IMR-90 (cell line): ENCODE measurements around the gene XRCC3. TPM values are rescaled to one million over a fixed set of nuclear protein-coding genes. Genes with fewer than 3 reads are reported as not detected.

Experiments
- ATAC-seq: fragments of 200-7000 bp; cut with Tn5 transposase; 2 replicates; pipeline ENCODE4 v1.9.1; 2020; ENCODE audit warnings: low read depth, mild to moderate bottlenecking, moderate library complexity
- BruUV-seq: library from RNA; stranded (reverse); fragments of 400-500 nt; replicated peaks from 2 replicates; lab custom pipeline; 2021; lab: Mats Ljungman, UMichigan
- CTCF ChIA-PET: fragments of 300-600 bp; formaldehyde crosslinking; extraction: SDS; loops from one replicate; lab custom pipeline; 2021; ENCODE audit warnings: antibody characterized with exemption; lab: Yijun Ruan, JAX
- POLR2A ChIA-PET: fragments of 300-600 bp; sonication (Branson Sonifier 250); formaldehyde crosslinking; loops from one replicate; lab custom pipeline; 2022; ENCODE audit warnings: antibody characterized with exemption; ENCODE audit not compliant: unreplicated experiment; lab: Charles Lee
- DNase-seq: peaks from one replicate; pipeline ENCODE4 v3.0.0; 2013
- H2AFZ ChIP-seq: replicated peaks from 2 replicates; pipeline ENCODE3; 2013; ENCODE audit warnings: low read length, mild to moderate bottlenecking; ENCODE audit not compliant: poor library complexity
- H2AK5ac ChIP-seq: 2 replicates; pipeline ENCODE4 v1.6.1; 2013; ENCODE audit warnings: low read depth, low read length, inconsistent platforms
- H2AK9ac ChIP-seq: replicated peaks from 2 replicates; pipeline ENCODE3; 2013; ENCODE audit warnings: mild to moderate bottlenecking, low read depth, low read length, moderate library complexity; ENCODE audit not compliant: poor library complexity
- H2BK120ac ChIP-seq: 2 replicates; pipeline ENCODE4 v1.6.1; 2013; ENCODE audit warnings: low read depth, low read length, inconsistent platforms
- H2BK15ac ChIP-seq: 3 replicates; pipeline ENCODE4 v1.6.1; 2013; ENCODE audit warnings: low read depth, low read length, inconsistent platforms
- H2BK20ac ChIP-seq: 2 replicates; pipeline ENCODE4 v1.6.1; 2013; ENCODE audit warnings: low read depth, mild to moderate bottlenecking, inconsistent platforms, low read length, moderate library complexity
- H2BK5ac ChIP-seq: 2 replicates; pipeline ENCODE4 v1.6.1; 2013; ENCODE audit warnings: mild to moderate bottlenecking, low read depth, low read length, inconsistent platforms; ENCODE audit not compliant: poor library complexity, severe bottlenecking
- H3K14ac ChIP-seq: replicated peaks from 2 replicates; pipeline ENCODE4 v1.6.1; 2013; ENCODE audit warnings: low read depth, low read length, inconsistent platforms
- H3K18ac ChIP-seq: 2 replicates; pipeline ENCODE4 v1.6.1; 2013; ENCODE audit warnings: low read depth, low read length, control low read depth
- H3K23ac ChIP-seq: 2 replicates; pipeline ENCODE4 v1.6.1; 2013; ENCODE audit warnings: low read depth, low read length, inconsistent platforms
- H3K27ac ChIP-seq: 2 replicates; pipeline ENCODE4 v1.5.1; 2013; ENCODE audit warnings: mild to moderate bottlenecking, control low read depth, low read length; ENCODE audit not compliant: insufficient read depth
- H3K27me3 ChIP-seq: 2 replicates; pipeline ENCODE4 v1.6.1; 2013; ENCODE audit warnings: low read length; ENCODE audit not compliant: control insufficient read depth, insufficient read depth
- H3K36me3 ChIP-seq: 2 replicates; pipeline ENCODE4 v1.6.1; 2013; ENCODE audit warnings: low read length, mixed read lengths; ENCODE audit not compliant: control insufficient read depth, insufficient read depth
- H3K4ac ChIP-seq: 2 replicates; pipeline ENCODE4 v1.6.1; 2013; ENCODE audit warnings: low read depth, low read length, inconsistent platforms
- H3K4me1 ChIP-seq: 2 replicates; pipeline ENCODE4 v1.6.1; 2013; ENCODE audit warnings: low read length, mixed read lengths; ENCODE audit not compliant: control insufficient read depth, insufficient read depth
- H3K4me2 ChIP-seq: 2 replicates; pipeline ENCODE4 v1.6.1; 2013; ENCODE audit warnings: low read depth, mild to moderate bottlenecking, control low read depth, low read length, moderate library complexity
- H3K4me3 ChIP-seq: 2 replicates; pipeline ENCODE4 v1.5.1; 2013; ENCODE audit warnings: low read depth, mild to moderate bottlenecking, control low read depth, low read length, moderate library complexity; ENCODE audit not compliant: insufficient read depth
- H3K56ac ChIP-seq: 2 replicates; pipeline ENCODE4 v1.6.1; 2013; ENCODE audit warnings: low read length, inconsistent platforms; ENCODE audit not compliant: insufficient read depth; ENCODE audit errors: extremely low read depth
- H3K79me1 ChIP-seq, 2 experiments: 2 replicates each; pipeline ENCODE4 v1.6.1; 2013; ENCODE audit warnings: low read length in 2 of 2, inconsistent platforms in 1 of 2, low read depth in 1 of 2
- H3K9ac ChIP-seq: 2 replicates; pipeline ENCODE4 v1.6.1; 2013; ENCODE audit warnings: low read depth, low read length, control low read depth
- H3K9me1 ChIP-seq: 2 replicates; pipeline ENCODE4 v1.6.1; 2013; ENCODE audit warnings: low read length, inconsistent platforms; ENCODE audit not compliant: insufficient read depth
- H3K9me3 ChIP-seq: 2 replicates; pipeline ENCODE4 v1.6.1; 2013; ENCODE audit warnings: low read length; ENCODE audit not compliant: control insufficient read depth, insufficient read depth
- H4K20me1 ChIP-seq: 2 replicates; pipeline ENCODE4 v1.6.1; 2013; ENCODE audit warnings: low read length, inconsistent platforms; ENCODE audit not compliant: insufficient read depth
- H4K5ac ChIP-seq: 2 replicates; pipeline ENCODE4 v1.6.1; 2013; ENCODE audit warnings: mild to moderate bottlenecking, low read depth, low read length, control low read depth
- H4K8ac ChIP-seq, 2 experiments: 2 replicates each; pipeline ENCODE4 v1.6.1; 2013; ENCODE audit warnings: low read depth in 2 of 2, low read length in 2 of 2, control low read depth in 1 of 2, inconsistent platforms in 1 of 2
- H4K91ac ChIP-seq: 2 replicates; pipeline ENCODE4 v1.6.1; 2013; ENCODE audit warnings: low read depth, low read length, inconsistent platforms; ENCODE audit not compliant: insufficient read depth
- BHLHE40 ChIP-seq: fragments of 150-350 bp; IDR thresholded peaks from 2 replicates; pipeline ENCODE4 v1.6.1; 2016; ENCODE audit warnings: mild to moderate bottlenecking, low read depth, low read length
- MAZ ChIP-seq: IDR thresholded peaks from 2 replicates; pipeline ENCODE4 v1.6.1; 2012; ENCODE audit warnings: low read depth, mild to moderate bottlenecking, low read length, improper control_type of control experiment, moderate library complexity, borderline replicate concordance
- RCOR1 ChIP-seq: IDR thresholded peaks from 2 replicates; pipeline ENCODE4 v1.6.1; 2012; ENCODE audit warnings: mild to moderate bottlenecking, low read length, improper control_type of control experiment; ENCODE audit not compliant: insufficient replicate concordance
- SMC3 ChIP-seq: fragments of 150-350 bp; IDR thresholded peaks from 2 replicates; pipeline ENCODE4 v1.6.1; 2016; ENCODE audit warnings: low read depth, mild to moderate bottlenecking, antibody characterized with exemption, low read length, moderate library complexity
- WGBS, 2 experiments: methylation state at CpG; one replicate each; pipeline versions ENCODE4 v1.1.5 to v1.1.7; 2013; ENCODE audit warnings: missing lambda C conversion rate in 2 of 2; ENCODE audit not compliant: insufficient read length in 1 of 2; ENCODE audit errors: extremely low coverage in 2 of 2; 5-methylcytosine and 5-hydroxymethylcytosine counted together
- dilution Hi-C: fragments of 300-500 bp; cut with HindIII; formaldehyde crosslinking; loops from one replicate; pipeline ENCODE4 v1.14.3; 2018; ENCODE audit warnings: low sequenced_read_pairs; ENCODE audit not compliant: unreplicated experiment
- in situ Hi-C: fragments of 300-500 bp; cut with MboI; formaldehyde crosslinking; loops from 3 replicates; pipeline ENCODE4 v1.14.3; 2019; ENCODE audit warnings: low sequenced_read_pairs, inconsistent platforms, mixed read lengths
- intact Hi-C: fragments of 100-400 bp; cut with micrococcal nuclease; formaldehyde crosslinking; loops from 2 replicates; pipeline ENCODE4 v1.10.0; 2022
- polyA plus RNA-seq, 3 experiments: library from polyadenylated mRNA; depleted of rRNA; stranded (reverse); fragments of >200 nt; gene quantifications; 2 replicates each; pipeline ENCODE4 v1.2.3, GENCODE V29; 2012; ENCODE audit warnings: low replicate concordance in 1 of 3
- total RNA-seq: library from RNA; depleted of rRNA; stranded (reverse); fragments of >200 nt; gene quantifications from 2 replicates; pipeline ENCODE4 v1.2.3, GENCODE V29; 2012
- TF ChIP-seq, protein P1 (sequence below): fragments of 150-350 bp; IDR thresholded peaks from 2 replicates; pipeline ENCODE4 v1.6.1; 2017; ENCODE audit warnings: mild to moderate bottlenecking, antibody characterized with exemption, low read length, low read depth

XRCC3 gene
- total and polyA plus RNA-seq, 2 of the 4 experiments (the other 2 are of a cell fraction): 8.1 to 9.5 TPM

DNA sequence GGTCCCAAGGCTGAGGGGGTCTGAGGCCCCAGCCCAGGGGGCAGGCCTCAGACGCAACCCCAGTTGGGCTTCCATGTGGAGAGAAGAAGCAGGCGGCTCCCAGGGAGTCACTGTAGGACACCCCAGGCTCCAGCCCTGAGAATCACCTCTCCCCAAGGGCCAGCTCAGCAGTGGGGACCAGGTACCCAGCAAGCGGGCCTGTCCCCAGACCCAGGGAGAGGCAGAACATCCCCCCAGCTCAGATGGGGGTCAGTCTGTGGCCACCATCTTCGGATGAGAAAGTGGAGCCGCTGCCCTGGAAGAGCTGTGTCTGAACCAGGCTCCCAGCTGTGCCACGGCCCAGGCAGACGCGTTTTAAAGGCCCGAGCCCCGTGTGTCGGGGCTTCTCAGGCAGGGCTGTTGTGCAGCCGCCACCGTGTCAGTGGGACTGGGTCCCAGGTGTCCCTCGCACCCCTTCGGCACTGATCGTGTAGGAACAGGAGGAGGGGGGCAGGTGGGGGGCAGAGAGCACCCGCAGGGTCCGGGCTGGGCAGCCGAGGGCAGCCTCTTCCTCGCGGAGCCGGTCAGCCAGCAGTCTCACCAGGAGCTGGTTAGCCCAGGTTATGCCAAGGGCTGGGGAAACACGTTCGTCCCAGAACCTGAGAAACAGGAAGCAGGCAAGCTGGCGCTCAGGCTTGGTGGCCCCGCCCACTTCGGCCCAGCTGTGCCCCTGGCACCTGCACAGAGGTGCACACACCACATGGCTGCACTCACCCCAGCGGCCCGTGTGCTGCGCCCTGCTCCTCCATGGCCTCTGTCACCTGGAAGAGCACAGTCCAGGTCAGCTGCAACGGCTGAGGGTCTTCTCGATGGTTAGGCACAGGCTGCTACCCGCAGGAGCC, 16.6 kb downstream of the XRCC3 start:
- no peak for ATAC-seq
- Histone ChIP-seq H2BK15ac (no peak overlapping the region), H4K20me1 (peaks cover 62% of the 10 kb centered on the region)

More for the DNA sequence above, 16.6 kb downstream of the XRCC3 start:
- DNase-seq: no peak
- H3K4ac ChIP-seq: no peak overlapping the region
- peaks cover 15% of the 10 kb centered on the region for H3K4me1 ChIP-seq
- no peak overlapping the region for H2AK5ac ChIP-seq
- no peak overlapping the region for H3K4me2 ChIP-seq
- H2BK5ac ChIP-seq: no peak overlapping the region
- no peak overlapping the region for H4K5ac ChIP-seq
- CTCF ChIA-PET: no interaction called here
- H3K36me3 ChIP-seq: peaks cover 58% of the 10 kb centered on the region
- no peak overlapping the region for H3K14ac ChIP-seq
- H3K4me3 ChIP-seq: no peak overlapping the region
- H3K23ac ChIP-seq: no peak overlapping the region
- TF ChIP-seq, protein P1, sequence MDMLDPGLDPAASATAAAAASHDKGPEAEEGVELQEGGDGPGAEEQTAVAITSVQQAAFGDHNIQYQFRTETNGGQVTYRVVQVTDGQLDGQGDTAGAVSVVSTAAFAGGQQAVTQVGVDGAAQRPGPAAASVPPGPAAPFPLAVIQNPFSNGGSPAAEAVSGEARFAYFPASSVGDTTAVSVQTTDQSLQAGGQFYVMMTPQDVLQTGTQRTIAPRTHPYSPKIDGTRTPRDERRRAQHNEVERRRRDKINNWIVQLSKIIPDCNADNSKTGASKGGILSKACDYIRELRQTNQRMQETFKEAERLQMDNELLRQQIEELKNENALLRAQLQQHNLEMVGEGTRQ: no peak
- no peak for TF ChIP-seq RCOR1
- TF ChIP-seq BHLHE40: no peak
- TF ChIP-seq MAZ: no peak
- no peak for TF ChIP-seq SMC3
- no peak overlapping the region for H2AFZ ChIP-seq
- H3K9ac ChIP-seq: no peak overlapping the region
- BruUV-seq: no TSS peak
- H3K18ac ChIP-seq: no peak overlapping the region
- no peak overlapping the region for H3K56ac ChIP-seq
- H4K8ac ChIP-seq: no peak overlapping the region
- H3K9me1 ChIP-seq: peaks cover 3% of the 10 kb centered on the region; the same call in 1 of the 2 replicates
- in situ Hi-C loops (no loop called here), intact Hi-C loops (no loop called here), dilution Hi-C loops (no loop called here)
- H3K79me1 ChIP-seq: peaks cover 27 to 80% of the 10 kb centered on the region in 2 experiments
- H3K27ac ChIP-seq: no peak overlapping the region
- no peak overlapping the region for H4K91ac ChIP-seq
- no peak overlapping the region for H2BK120ac ChIP-seq
- H2AK9ac ChIP-seq: no peak overlapping the region
- 93% methylated on average over 18 of the region's 33 CpGs; no CpG with 5 or more reads in 1 of the 2 experiments for WGBS, 2 experiments
- H3K9me3 ChIP-seq: no peaks in the 10 kb centered on the region
- no peak overlapping the region for H2BK20ac ChIP-seq
- POLR2A ChIA-PET: no interaction called here
- no peaks in the 10 kb centered on the region for H3K27me3 ChIP-seq
